ENCODE data around the gene NUDT3.

- TF ChIP-seq POLR2AphosphoS5 (IDR thresholded peaks at IDR 0.05; ENCODE audit: low read depth, low read length) (no peak), USF2 (IDR thresholded peaks at IDR 0.05; ENCODE audit: borderline replicate concordance, low read depth, low read length) (no peak), CTCF (IDR thresholded peaks at IDR 0.05) (no peak), GATA2 (CRISPR knock-in tag; IDR thresholded peaks at IDR 0.05) (no peak), FOXM1 (IDR thresholded peaks at IDR 0.05; ENCODE audit: low read depth) (no peak), MXI1 (IDR thresholded peaks at IDR 0.05; ENCODE audit: low read depth, low read length) (no peak), TEAD4 (IDR thresholded peaks at IDR 0.05; ENCODE audit: borderline replicate concordance, insufficient read depth) (no peak), MAX (IDR thresholded peaks at IDR 0.05; ENCODE audit: low read depth) (no peak), SIN3A (IDR thresholded peaks at IDR 0.05; ENCODE audit: borderline replicate concordance, low read depth, low read length) (no peak), RFX5 (IDR thresholded peaks at IDR 0.05; ENCODE audit: low read length) (no peak), IRF3 (IDR thresholded peaks at IDR 0.05; ENCODE audit: low read depth, low read length) (no peak), CHD2 (IDR thresholded peaks at IDR 0.05; ENCODE audit: low read length, partially characterized antibody) (no peak)
Observed at GRCh38 chr6:34389034-34389433, 3.4 kb downstream of the NUDT3 start.
